IMR-90 (cell line): ENCODE measurements around the gene SH2D6. TPM values are rescaled to one million over a fixed set of nuclear protein-coding genes. Genes with fewer than 3 reads are reported as not detected.

ENCODE experiments used
- ATAC-seq: fragments of 200-7000 bp; cut with Tn5 transposase; 2 replicates; pipeline ENCODE4 v1.9.1; 2020; ENCODE audit warnings: low read depth, mild to moderate bottlenecking, moderate library complexity
- BruUV-seq: library from RNA; stranded (reverse); fragments of 400-500 nt; replicated peaks from 2 replicates; lab custom pipeline; 2021; lab: Mats Ljungman, UMichigan
- CTCF ChIA-PET: fragments of 300-600 bp; formaldehyde crosslinking; extraction: SDS; loops from one replicate; lab custom pipeline; 2021; ENCODE audit warnings: antibody characterized with exemption; lab: Yijun Ruan, JAX
- POLR2A ChIA-PET: fragments of 300-600 bp; sonication (Branson Sonifier 250); formaldehyde crosslinking; loops from one replicate; lab custom pipeline; 2022; ENCODE audit warnings: antibody characterized with exemption; ENCODE audit not compliant: unreplicated experiment; lab: Charles Lee
- DNase-seq: peaks from one replicate; pipeline ENCODE4 v3.0.0; 2013
- H2AFZ ChIP-seq: replicated peaks from 2 replicates; pipeline ENCODE3; 2013; ENCODE audit warnings: low read length, mild to moderate bottlenecking; ENCODE audit not compliant: poor library complexity
- H2AK5ac ChIP-seq: 2 replicates; pipeline ENCODE4 v1.6.1; 2013; ENCODE audit warnings: low read depth, low read length, inconsistent platforms
- H2AK9ac ChIP-seq: replicated peaks from 2 replicates; pipeline ENCODE3; 2013; ENCODE audit warnings: mild to moderate bottlenecking, low read depth, low read length, moderate library complexity; ENCODE audit not compliant: poor library complexity
- H2BK120ac ChIP-seq: 2 replicates; pipeline ENCODE4 v1.6.1; 2013; ENCODE audit warnings: low read depth, low read length, inconsistent platforms
- H2BK15ac ChIP-seq: 3 replicates; pipeline ENCODE4 v1.6.1; 2013; ENCODE audit warnings: low read depth, low read length, inconsistent platforms
- H2BK20ac ChIP-seq: 2 replicates; pipeline ENCODE4 v1.6.1; 2013; ENCODE audit warnings: low read depth, mild to moderate bottlenecking, inconsistent platforms, low read length, moderate library complexity
- H2BK5ac ChIP-seq: 2 replicates; pipeline ENCODE4 v1.6.1; 2013; ENCODE audit warnings: mild to moderate bottlenecking, low read depth, low read length, inconsistent platforms; ENCODE audit not compliant: poor library complexity, severe bottlenecking
- H3K14ac ChIP-seq: replicated peaks from 2 replicates; pipeline ENCODE4 v1.6.1; 2013; ENCODE audit warnings: low read depth, low read length, inconsistent platforms
- H3K18ac ChIP-seq: 2 replicates; pipeline ENCODE4 v1.6.1; 2013; ENCODE audit warnings: low read depth, low read length, control low read depth
- H3K23ac ChIP-seq: 2 replicates; pipeline ENCODE4 v1.6.1; 2013; ENCODE audit warnings: low read depth, low read length, inconsistent platforms
- H3K27ac ChIP-seq: 2 replicates; pipeline ENCODE4 v1.5.1; 2013; ENCODE audit warnings: mild to moderate bottlenecking, control low read depth, low read length; ENCODE audit not compliant: insufficient read depth
- H3K27me3 ChIP-seq: 2 replicates; pipeline ENCODE4 v1.6.1; 2013; ENCODE audit warnings: low read length; ENCODE audit not compliant: control insufficient read depth, insufficient read depth
- H3K36me3 ChIP-seq: 2 replicates; pipeline ENCODE4 v1.6.1; 2013; ENCODE audit warnings: low read length, mixed read lengths; ENCODE audit not compliant: control insufficient read depth, insufficient read depth
- H3K4ac ChIP-seq: 2 replicates; pipeline ENCODE4 v1.6.1; 2013; ENCODE audit warnings: low read depth, low read length, inconsistent platforms
- H3K4me1 ChIP-seq: 2 replicates; pipeline ENCODE4 v1.6.1; 2013; ENCODE audit warnings: low read length, mixed read lengths; ENCODE audit not compliant: control insufficient read depth, insufficient read depth
- H3K4me2 ChIP-seq: 2 replicates; pipeline ENCODE4 v1.6.1; 2013; ENCODE audit warnings: low read depth, mild to moderate bottlenecking, control low read depth, low read length, moderate library complexity
- H3K4me3 ChIP-seq: 2 replicates; pipeline ENCODE4 v1.5.1; 2013; ENCODE audit warnings: low read depth, mild to moderate bottlenecking, control low read depth, low read length, moderate library complexity; ENCODE audit not compliant: insufficient read depth
- H3K56ac ChIP-seq: 2 replicates; pipeline ENCODE4 v1.6.1; 2013; ENCODE audit warnings: low read length, inconsistent platforms; ENCODE audit not compliant: insufficient read depth; ENCODE audit errors: extremely low read depth
- H3K79me1 ChIP-seq, 2 experiments: 2 replicates each; pipeline ENCODE4 v1.6.1; 2013; ENCODE audit warnings: low read length in 2 of 2, inconsistent platforms in 1 of 2, low read depth in 1 of 2
- H3K9ac ChIP-seq: 2 replicates; pipeline ENCODE4 v1.6.1; 2013; ENCODE audit warnings: low read depth, low read length, control low read depth
- H3K9me1 ChIP-seq: 2 replicates; pipeline ENCODE4 v1.6.1; 2013; ENCODE audit warnings: low read length, inconsistent platforms; ENCODE audit not compliant: insufficient read depth
- H3K9me3 ChIP-seq: 2 replicates; pipeline ENCODE4 v1.6.1; 2013; ENCODE audit warnings: low read length; ENCODE audit not compliant: control insufficient read depth, insufficient read depth
- H4K20me1 ChIP-seq: 2 replicates; pipeline ENCODE4 v1.6.1; 2013; ENCODE audit warnings: low read length, inconsistent platforms; ENCODE audit not compliant: insufficient read depth
- H4K5ac ChIP-seq: 2 replicates; pipeline ENCODE4 v1.6.1; 2013; ENCODE audit warnings: mild to moderate bottlenecking, low read depth, low read length, control low read depth
- H4K8ac ChIP-seq, 2 experiments: 2 replicates each; pipeline ENCODE4 v1.6.1; 2013; ENCODE audit warnings: low read depth in 2 of 2, low read length in 2 of 2, control low read depth in 1 of 2, inconsistent platforms in 1 of 2
- H4K91ac ChIP-seq: 2 replicates; pipeline ENCODE4 v1.6.1; 2013; ENCODE audit warnings: low read depth, low read length, inconsistent platforms; ENCODE audit not compliant: insufficient read depth
- BHLHE40 ChIP-seq: fragments of 150-350 bp; IDR thresholded peaks from 2 replicates; pipeline ENCODE4 v1.6.1; 2016; ENCODE audit warnings: mild to moderate bottlenecking, low read depth, low read length
- CEBPB ChIP-seq: IDR thresholded peaks from 2 replicates; pipeline ENCODE4 v1.6.1; 2012; ENCODE audit warnings: low read depth, low read length, improper control_type of control experiment
- WGBS, 2 experiments: methylation state at CpG; one replicate each; pipeline versions ENCODE4 v1.1.5 to v1.1.7; 2013; ENCODE audit warnings: missing lambda C conversion rate in 2 of 2; ENCODE audit not compliant: insufficient read length in 1 of 2; ENCODE audit errors: extremely low coverage in 2 of 2; 5-methylcytosine and 5-hydroxymethylcytosine counted together
- dilution Hi-C: fragments of 300-500 bp; cut with HindIII; formaldehyde crosslinking; loops from one replicate; pipeline ENCODE4 v1.14.3; 2018; ENCODE audit warnings: low sequenced_read_pairs; ENCODE audit not compliant: unreplicated experiment
- in situ Hi-C: fragments of 300-500 bp; cut with MboI; formaldehyde crosslinking; loops from 3 replicates; pipeline ENCODE4 v1.14.3; 2019; ENCODE audit warnings: low sequenced_read_pairs, inconsistent platforms, mixed read lengths
- intact Hi-C: fragments of 100-400 bp; cut with micrococcal nuclease; formaldehyde crosslinking; loops from 2 replicates; pipeline ENCODE4 v1.10.0; 2022
- polyA plus RNA-seq, 3 experiments: library from polyadenylated mRNA; depleted of rRNA; stranded (reverse); fragments of >200 nt; gene quantifications; 2 replicates each; pipeline ENCODE4 v1.2.3, GENCODE V29; 2012; ENCODE audit warnings: low replicate concordance in 1 of 3
- total RNA-seq: library from RNA; depleted of rRNA; stranded (reverse); fragments of >200 nt; gene quantifications from 2 replicates; pipeline ENCODE4 v1.2.3, GENCODE V29; 2012

The SH2D6 gene
- total and polyA plus RNA-seq, 2 of the 4 experiments (the other 2 are of a cell fraction), result 0.32 to 0.36 TPM

DNA sequence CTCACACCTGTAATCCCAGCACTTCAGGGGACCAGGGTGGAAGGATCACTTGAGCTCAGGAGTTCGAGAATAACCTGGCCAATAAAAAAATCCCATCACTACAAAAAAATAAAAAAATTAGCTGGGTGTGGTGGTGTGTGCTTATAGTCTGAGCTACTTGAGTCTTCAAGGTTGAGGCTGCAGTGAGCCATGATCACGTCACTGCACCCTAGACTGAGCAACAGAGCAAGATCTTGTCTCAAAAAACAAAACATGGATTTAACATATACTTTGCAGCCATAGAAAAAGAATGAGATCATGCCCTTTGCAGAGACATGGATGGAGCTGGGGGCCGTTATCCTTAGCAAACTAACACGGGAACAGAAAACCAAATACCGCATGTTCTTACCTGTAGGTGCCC, 22.2 kb downstream of the SH2D6 start:
- Histone ChIP-seq H3K36me3 (no peaks in the 10 kb centered on the region), H4K91ac (no peak overlapping the region), H4K8ac (no peak overlapping the region), H2AFZ (no peak overlapping the region), H2AK9ac (no peak overlapping the region), H3K23ac (no peak overlapping the region), H4K20me1 (no peaks in the 10 kb centered on the region), H2BK15ac (no peak overlapping the region), H3K4me3 (no peak overlapping the region), H3K4ac (no peak overlapping the region), H3K27ac (no peak overlapping the region), H3K27me3 (no peaks in the 10 kb centered on the region), H3K14ac (no peak overlapping the region), H2BK5ac (no peak overlapping the region), H2BK20ac (no peak overlapping the region), H4K5ac (no peak overlapping the region), H3K4me2 (no peak overlapping the region), H3K4me1 (peaks cover 28% of the 10 kb centered on the region), H3K9ac (no peak overlapping the region), H2BK120ac (no peak overlapping the region), H3K9me3 (no peaks in the 10 kb centered on the region), H2AK5ac (no peak overlapping the region), H3K56ac (no peak overlapping the region), H3K9me1 (peaks cover 38% of the 10 kb centered on the region), H3K18ac (no peak overlapping the region), H3K79me1 (peaks cover 0 to 18% of the 10 kb centered on the region in 2 experiments; a peak in 1 of 4 replicates)
- no peak for TF ChIP-seq CEBPB
- TF ChIP-seq BHLHE40, result no peak
- in situ Hi-C loops, result no loop called here
- intact Hi-C loops, result no loop called here
- WGBS, 2 experiments, result 89% methylated on average over 3 of the region's 5 CpGs; no CpG with 5 or more reads in 1 of the 2 experiments
- no peak for ATAC-seq
- DNase-seq, result no peak
- BruUV-seq, result no TSS peak
- CTCF ChIA-PET, result no interaction called here
- POLR2A ChIA-PET, result no interaction called here
- dilution Hi-C loops, result no loop called here
